ENCODE data around the gene ARHGAP33. TPM values are rescaled to one million over a fixed set of nuclear protein-coding genes. Genes with fewer than 3 reads are reported as not detected.

Gene ARHGAP33
- total RNA-seq, 2 donors from 2014 or later = 16.4 to 20.5 TPM

DNA sequence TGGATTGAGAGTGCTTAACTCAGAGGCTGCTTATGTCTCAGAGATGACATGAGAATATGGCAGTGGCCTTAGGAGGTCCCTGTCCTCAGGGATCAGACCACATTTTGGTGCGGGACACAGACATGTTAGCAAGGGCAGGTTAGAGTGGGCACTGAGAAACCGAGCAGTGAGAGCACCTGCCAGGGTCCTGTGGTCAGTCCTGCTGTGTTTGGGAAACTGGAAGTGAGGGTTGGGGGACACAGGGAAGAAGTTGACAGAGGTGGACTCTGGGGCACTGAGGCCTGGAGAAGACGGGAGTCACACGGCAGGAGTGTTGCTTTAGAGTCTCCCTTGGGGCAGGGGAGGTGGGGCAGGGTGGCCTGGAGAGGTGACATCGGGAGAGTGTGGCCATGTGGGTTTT is 40.5 kb upstream of the ARHGAP33 start:
- peaks cover 32% of the 10 kb centered on the region for H3K4me1 Mint-ChIP-seq
- peak overlapping the region; percentile 86 for H3K27ac Mint-ChIP-seq
- H3K27me3 Mint-ChIP-seq = no peaks in the 10 kb centered on the region
- no peak for DNase-seq
- no peak overlapping the region for H3K4me3 Mint-ChIP-seq
- peaks cover 10% of the 10 kb centered on the region for H3K36me3 Mint-ChIP-seq (ENCODE audit: low read depth)
- ATAC-seq = no peak
- H3K9me3 ChIP-seq (ENCODE audit: control insufficient read depth, low read length, poor library complexity, severe bottlenecking) = no peaks in the 10 kb centered on the region

DNA sequence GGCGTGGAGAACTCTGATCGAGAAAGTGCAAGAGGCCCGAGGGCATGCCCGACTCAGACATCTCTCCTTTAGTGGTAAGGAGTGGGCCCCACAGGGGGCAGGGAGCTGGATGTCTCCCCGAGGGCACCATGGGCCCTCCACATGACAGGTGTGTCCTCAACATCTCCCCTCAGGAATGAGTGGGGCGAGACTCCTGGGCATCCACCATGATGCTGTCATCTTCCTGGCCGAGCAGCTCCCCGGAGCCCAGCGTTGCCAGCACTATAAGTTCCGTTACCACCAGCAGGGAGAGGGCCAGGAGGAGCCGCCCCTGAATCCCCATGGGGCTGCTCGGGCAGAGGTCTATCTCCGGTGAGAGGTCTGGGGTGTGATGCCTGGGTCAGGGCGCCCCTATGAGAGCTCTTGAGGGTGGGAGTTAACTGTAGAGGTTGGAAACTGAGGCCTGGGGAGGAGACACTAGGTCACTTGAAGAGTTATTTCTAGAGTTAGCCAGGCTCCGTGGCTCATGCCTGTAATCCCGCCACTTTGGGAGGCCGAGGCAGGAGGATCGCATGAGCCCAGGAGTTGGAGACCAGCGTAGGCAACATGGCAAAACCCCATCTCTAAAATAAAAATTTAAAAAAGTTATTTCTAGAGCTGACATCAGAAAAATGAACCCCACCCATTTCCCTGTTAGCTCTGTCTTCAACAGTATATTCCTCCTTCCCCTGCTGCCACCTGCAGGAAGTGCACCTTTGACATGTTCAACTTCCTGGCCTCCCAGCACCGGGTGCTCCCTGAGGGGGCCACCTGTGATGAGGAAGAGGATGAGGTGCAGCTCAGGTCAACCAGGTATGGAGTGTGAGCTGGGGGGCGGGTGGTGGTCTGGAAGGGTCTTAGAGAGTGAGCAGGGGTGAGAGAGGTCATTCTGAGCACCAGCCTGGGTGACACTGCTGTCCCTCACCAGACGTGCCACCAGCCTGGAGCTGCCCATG is 38.2 kb upstream of the ARHGAP33 start:
- peak overlapping the region; percentile 50 for H3K4me3 Mint-ChIP-seq
- H3K36me3 Mint-ChIP-seq (ENCODE audit: low read depth) = no peaks in the 10 kb centered on the region

GRCh38 chr19:35738021-35738886 is 37.1 kb upstream of the ARHGAP33 start:
- no peaks in the 10 kb centered on the region for H3K9me3 ChIP-seq (ENCODE audit: control insufficient read depth, low read length, poor library complexity, severe bottlenecking)
- DNase-seq (no peak), ATAC-seq (no peak)
- peaks cover 2% of the 10 kb centered on the region for H3K36me3 Mint-ChIP-seq (ENCODE audit: low read depth)
- peaks cover 43% of the 10 kb centered on the region for H3K4me1 Mint-ChIP-seq
- H3K27ac Mint-ChIP-seq = peak overlapping the region; percentile 66
- no peaks in the 10 kb centered on the region for H3K27me3 Mint-ChIP-seq
- H3K4me3 Mint-ChIP-seq = no peak overlapping the region

More for the DNA sequence above, 38.2 kb upstream of the ARHGAP33 start:
- Mint-ChIP-seq H3K27ac (peak overlapping the region; percentile 47), H3K4me1 (peaks cover 34% of the 10 kb centered on the region), H3K27me3 (no peaks in the 10 kb centered on the region)
- ATAC-seq = no peak
- no peaks in the 10 kb centered on the region for H3K9me3 ChIP-seq (ENCODE audit: control insufficient read depth, low read length, poor library complexity, severe bottlenecking)
- no peak for DNase-seq

DNA sequence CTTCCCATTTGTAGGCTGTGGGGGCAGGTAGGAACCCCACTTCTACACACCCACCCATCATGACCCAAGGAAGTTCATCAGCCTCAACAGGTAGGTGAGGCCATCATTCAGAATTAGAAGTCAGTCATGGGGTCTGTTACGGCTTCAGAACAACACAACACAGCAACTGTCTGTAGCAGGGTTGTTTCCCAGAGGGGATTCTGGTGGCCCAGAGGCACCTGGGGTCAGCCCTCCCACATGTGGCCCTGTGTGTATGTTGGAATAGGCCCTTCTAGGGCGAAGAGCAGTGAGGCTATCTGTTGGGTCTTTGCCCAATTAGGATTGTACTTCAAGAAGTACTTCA is 36.5 kb upstream of the ARHGAP33 start:
- ATAC-seq = no peak
- DNase-seq = no peak
- H3K27ac Mint-ChIP-seq = peak overlapping the region; percentile 66
- H3K4me3 Mint-ChIP-seq = peak overlapping the region; percentile 94
- peaks cover 2% of the 10 kb centered on the region for H3K36me3 Mint-ChIP-seq (ENCODE audit: low read depth)
- no peaks in the 10 kb centered on the region for H3K27me3 Mint-ChIP-seq
- H3K9me3 ChIP-seq (ENCODE audit: control insufficient read depth, low read length, poor library complexity, severe bottlenecking) = no peaks in the 10 kb centered on the region
- peaks cover 44% of the 10 kb centered on the region for H3K4me1 Mint-ChIP-seq

GRCh38 chr19:35739275-35740107 is 35.9 kb upstream of the ARHGAP33 start:
- Mint-ChIP-seq H3K27me3 (no peaks in the 10 kb centered on the region), H3K36me3 (ENCODE audit: low read depth) (peaks cover 2% of the 10 kb centered on the region), H3K27ac (peak overlapping the region; percentile 66), H3K4me3 (peak overlapping the region; percentile 94), H3K4me1 (peaks cover 44% of the 10 kb centered on the region)
- DNase-seq (no peak), ATAC-seq (no peak)
- no peaks in the 10 kb centered on the region for H3K9me3 ChIP-seq (ENCODE audit: control insufficient read depth, low read length, poor library complexity, severe bottlenecking)

DNA sequence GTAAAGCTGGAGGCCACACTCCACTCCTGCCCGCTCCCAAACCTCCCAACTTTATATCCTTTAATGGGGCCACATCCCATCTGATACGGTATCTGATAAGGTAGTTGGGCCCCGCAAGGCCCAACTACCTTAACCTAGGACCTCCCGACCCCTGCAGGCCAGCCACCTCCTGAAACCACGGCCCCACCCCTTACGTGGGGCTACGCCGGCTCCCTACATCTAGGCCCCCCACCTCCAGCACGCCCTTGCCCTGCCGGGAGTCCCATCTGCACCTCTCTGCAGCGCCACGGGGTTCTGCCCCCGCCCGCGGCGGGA is 35.3 kb upstream of the ARHGAP33 start:
- ATAC-seq (peak; percentile 4), DNase-seq (no peak)
- Mint-ChIP-seq H3K36me3 (ENCODE audit: low read depth) (peaks cover 2% of the 10 kb centered on the region), H3K27me3 (no peaks in the 10 kb centered on the region), H3K4me1 (peaks cover 47% of the 10 kb centered on the region), H3K27ac (peak overlapping the region; percentile 100), H3K4me3 (peak overlapping the region; percentile 94)
- no peaks in the 10 kb centered on the region for H3K9me3 ChIP-seq (ENCODE audit: control insufficient read depth, low read length, poor library complexity, severe bottlenecking)

- DNase-seq (peak; percentile 89 to 93 (median 92)), ATAC-seq (peak; percentile 67)
- peak overlapping the region; percentile 94 for H3K4me3 Mint-ChIP-seq
- no peaks in the 10 kb centered on the region for H3K9me3 ChIP-seq (ENCODE audit: control insufficient read depth, low read length, poor library complexity, severe bottlenecking)
- H3K27me3 Mint-ChIP-seq = no peaks in the 10 kb centered on the region
- H3K27ac Mint-ChIP-seq = peak overlapping the region; percentile 100
- H3K4me1 Mint-ChIP-seq = peaks cover 50% of the 10 kb centered on the region
- H3K36me3 Mint-ChIP-seq (ENCODE audit: low read depth) = peaks cover 4% of the 10 kb centered on the region
Measured at GRCh38 chr19:35740423-35741202, 34.8 kb upstream of the ARHGAP33 start.

DNA sequence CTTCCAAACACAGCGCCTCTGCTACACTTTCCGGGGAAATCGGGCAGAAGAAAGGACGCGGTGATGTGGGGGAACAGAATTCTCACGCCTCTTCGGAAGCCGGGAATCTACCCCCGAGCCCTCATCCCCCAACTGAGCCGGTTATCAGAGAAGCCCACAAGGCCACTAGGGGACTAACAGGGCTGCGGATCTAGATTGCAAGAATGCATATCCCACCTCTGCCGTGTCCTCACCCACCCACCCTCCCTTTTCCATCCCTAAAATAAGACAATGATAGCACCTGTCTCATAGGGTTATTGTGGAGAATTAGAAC is 34.2 kb upstream of the ARHGAP33 start:
- Mint-ChIP-seq H3K4me3 (peak overlapping the region; percentile 96), H3K4me1 (peaks cover 52% of the 10 kb centered on the region), H3K36me3 (ENCODE audit: low read depth) (peaks cover 4% of the 10 kb centered on the region), H3K27me3 (no peaks in the 10 kb centered on the region), H3K27ac (peak overlapping the region; percentile 100)
- no peak for ATAC-seq
- DNase-seq = no peak
- H3K9me3 ChIP-seq (ENCODE audit: control insufficient read depth, low read length, poor library complexity, severe bottlenecking) = no peaks in the 10 kb centered on the region

DNA sequence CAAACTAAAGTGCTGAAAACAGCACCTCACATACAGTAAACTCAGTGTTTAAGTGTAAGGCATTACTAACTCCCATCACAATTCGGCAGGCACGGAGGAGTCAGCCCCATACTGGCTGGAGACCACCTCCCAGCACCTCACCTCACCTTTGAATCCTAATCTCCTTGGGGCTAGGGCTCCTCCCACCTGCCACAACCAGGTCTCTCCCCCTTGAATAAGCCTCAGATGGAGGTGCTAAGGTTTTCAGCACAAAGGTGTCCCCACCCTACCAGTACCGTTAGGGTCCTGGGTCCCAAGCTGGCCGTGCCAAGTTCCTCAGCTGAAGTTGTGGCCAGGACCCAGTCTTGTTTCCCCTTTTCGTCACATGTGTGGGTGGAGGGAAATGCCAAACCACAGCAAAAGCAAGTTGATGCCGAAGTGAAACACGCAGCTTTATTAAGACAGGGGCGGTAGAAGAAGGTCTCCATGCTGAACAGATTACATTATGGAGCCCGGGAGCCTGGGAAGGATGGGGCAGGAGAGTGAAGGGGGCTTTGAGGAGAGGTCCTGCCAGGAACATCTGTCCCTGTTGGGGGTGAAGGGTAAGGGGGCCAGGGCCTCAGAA is 33.1 kb upstream of the ARHGAP33 start, which contains the start of gene IGFLR1:
TSS of gene IGFLR1 (minus strand) at position 332 of the 604 bp plus-strand sequence. CDS start 1,272 bp downstream, outside the sequence.
- DNase-seq (peak in 2 of 3 donors; percentile 30 to 48), ATAC-seq (peak; percentile 6)
- H3K4me1 Mint-ChIP-seq = peaks cover 48% of the 10 kb centered on the region
- peak within 1 kb of the TSS; percentile 100 for H3K27ac Mint-ChIP-seq
- H3K4me3 Mint-ChIP-seq = peak within 1 kb of the TSS; percentile 96
- H3K9me3 ChIP-seq (ENCODE audit: control insufficient read depth, low read length, poor library complexity, severe bottlenecking) = no peaks in the 10 kb centered on the region
- H3K36me3 Mint-ChIP-seq (ENCODE audit: low read depth) = peaks cover 4% of the 10 kb centered on the region
- H3K27me3 Mint-ChIP-seq = no peaks in the 10 kb centered on the region

- Mint-ChIP-seq H3K4me1 (peaks cover 54% of the 10 kb centered on the region), H3K4me3 (peak overlapping the region; percentile 98), H3K27me3 (no peaks in the 10 kb centered on the region), H3K36me3 (ENCODE audit: low read depth) (peaks cover 4% of the 10 kb centered on the region), H3K27ac (peak overlapping the region; percentile 100)
- H3K9me3 ChIP-seq (ENCODE audit: control insufficient read depth, low read length, poor library complexity, severe bottlenecking) = no peaks in the 10 kb centered on the region
- no peak for DNase-seq
- no peak for ATAC-seq
Measured at GRCh38 chr19:35743640-35744429, 31.5 kb upstream of the ARHGAP33 start.
